Astrocyte of the spinal cord (primary cell): ENCODE data around the gene TMEM187.
"Not testable (repeated sequence)": the region's sequence is repeated elsewhere in the genome, so short reads cannot be mapped to it uniquely, and the experiment has no call there.

Source experiments
- DNase-seq: peaks from one replicate; pipeline ENCODE4 v3.0.0; 2011; ENCODE audit warnings: low read depth, low spot score
- H3K4me3 ChIP-seq: 2 replicates; pipeline ENCODE4 v1.5.1; 2011; ENCODE audit warnings: low read depth, mild to moderate bottlenecking, low read length, moderate library complexity
- in situ Hi-C: cut with HindIII; loops from 2 replicates; pipeline ENCODE4 v1.10.0; 2017; ENCODE audit warnings: low sequenced_read_pairs
- TF ChIP-seq, protein P1 (sequence below): IDR thresholded peaks from 2 replicates; pipeline ENCODE4 v1.5.1; 2012; ENCODE audit warnings: low read depth, mild to moderate bottlenecking, low read length, inconsistent platforms

TMEM187 gene

DNA sequence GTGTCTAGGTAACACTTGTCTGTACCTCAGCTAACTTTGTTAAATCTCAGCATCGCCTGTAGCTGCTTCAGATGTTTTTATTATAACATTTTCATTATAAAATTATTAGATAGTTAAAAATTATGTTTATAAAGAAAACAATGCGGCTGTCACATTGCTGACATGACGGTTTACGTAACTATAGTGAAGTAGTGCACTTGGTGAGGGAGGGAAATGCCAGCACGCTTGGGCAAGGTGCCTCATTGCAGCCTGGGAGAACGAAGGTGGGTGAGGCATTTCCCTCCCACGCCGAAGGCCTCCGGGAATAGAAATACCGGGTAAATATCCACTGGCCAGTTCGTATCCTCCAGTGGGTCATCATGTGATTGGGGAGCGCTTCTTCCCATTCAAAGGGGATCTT, 15.9 kb downstream of the TMEM187 start:
- DNase-seq = no peak
- in situ Hi-C loops = no loop called here
- no peak overlapping the region for H3K4me3 ChIP-seq
- TF ChIP-seq, protein P1, sequence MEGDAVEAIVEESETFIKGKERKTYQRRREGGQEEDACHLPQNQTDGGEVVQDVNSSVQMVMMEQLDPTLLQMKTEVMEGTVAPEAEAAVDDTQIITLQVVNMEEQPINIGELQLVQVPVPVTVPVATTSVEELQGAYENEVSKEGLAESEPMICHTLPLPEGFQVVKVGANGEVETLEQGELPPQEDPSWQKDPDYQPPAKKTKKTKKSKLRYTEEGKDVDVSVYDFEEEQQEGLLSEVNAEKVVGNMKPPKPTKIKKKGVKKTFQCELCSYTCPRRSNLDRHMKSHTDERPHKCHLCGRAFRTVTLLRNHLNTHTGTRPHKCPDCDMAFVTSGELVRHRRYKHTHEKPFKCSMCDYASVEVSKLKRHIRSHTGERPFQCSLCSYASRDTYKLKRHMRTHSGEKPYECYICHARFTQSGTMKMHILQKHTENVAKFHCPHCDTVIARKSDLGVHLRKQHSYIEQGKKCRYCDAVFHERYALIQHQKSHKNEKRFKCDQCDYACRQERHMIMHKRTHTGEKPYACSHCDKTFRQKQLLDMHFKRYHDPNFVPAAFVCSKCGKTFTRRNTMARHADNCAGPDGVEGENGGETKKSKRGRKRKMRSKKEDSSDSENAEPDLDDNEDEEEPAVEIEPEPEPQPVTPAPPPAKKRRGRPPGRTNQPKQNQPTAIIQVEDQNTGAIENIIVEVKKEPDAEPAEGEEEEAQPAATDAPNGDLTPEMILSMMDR = no peak

DNA sequence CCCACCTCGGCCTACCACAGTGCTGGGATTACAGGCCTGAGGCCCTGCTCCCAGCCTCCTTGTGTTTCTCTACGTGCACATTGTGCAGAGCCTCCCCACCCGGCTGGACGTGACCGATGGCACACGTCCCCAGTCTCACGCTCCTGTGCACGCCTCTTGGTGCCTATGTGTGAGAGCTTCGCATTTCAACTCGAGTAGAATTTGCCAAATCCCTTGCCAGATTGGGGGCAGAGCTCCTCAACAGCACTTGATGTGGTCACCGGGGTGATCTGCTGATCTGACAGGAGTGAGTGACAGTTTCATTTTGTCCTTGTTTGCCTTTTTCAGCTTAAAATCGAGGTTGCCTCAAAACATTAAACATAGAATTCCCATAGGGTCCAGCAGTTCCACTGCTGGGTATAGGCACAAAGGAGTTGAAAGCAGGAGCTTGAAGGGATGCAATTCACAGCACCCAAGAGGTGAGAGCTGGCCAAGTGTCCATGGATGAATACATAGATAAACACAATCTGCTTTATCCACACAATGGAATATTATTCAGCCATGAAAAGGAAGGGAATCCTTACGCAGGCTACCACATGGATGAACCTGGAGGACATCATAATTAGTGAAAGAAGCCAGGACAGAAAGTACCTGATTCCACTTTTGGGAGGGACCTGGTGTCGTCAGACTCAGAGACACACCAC, 17.6 kb downstream of the TMEM187 start:
- H3K4me3 ChIP-seq = no peak overlapping the region
- DNase-seq = no peak
- TF ChIP-seq, protein P1 = no peak
- in situ Hi-C loops = no loop called here

DNA sequence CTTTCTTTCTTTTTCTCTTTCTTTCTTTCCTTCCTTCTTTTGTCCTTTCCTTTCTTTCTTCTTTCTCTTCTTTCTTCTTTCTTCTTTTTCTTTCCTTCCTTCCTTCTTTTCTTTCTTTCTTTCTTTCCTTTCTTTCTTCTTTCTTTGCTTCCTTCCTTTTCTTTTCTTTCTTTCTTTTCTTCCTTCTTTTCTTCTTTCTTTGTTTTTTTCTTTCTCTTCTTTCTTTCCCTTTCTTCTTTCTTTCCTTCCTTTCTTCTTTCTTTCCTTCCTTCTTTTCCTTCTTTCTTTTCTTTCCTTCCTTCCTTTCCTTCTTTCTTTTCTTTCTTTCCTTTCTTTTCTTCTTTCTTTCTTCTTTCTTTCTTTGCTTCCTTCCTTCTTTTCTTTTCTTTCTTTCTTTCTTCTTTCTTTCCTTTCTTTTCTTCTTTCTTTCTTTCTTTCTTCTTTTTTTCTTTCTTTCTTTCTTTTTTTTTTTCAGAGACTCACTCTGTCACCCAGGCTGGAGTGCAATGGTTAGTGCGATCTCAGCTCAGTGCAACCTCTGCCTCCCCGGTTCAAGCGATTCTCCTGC, 18.5 kb downstream of the TMEM187 start:
- DNase-seq = no peak
- no peak overlapping the region for H3K4me3 ChIP-seq
- TF ChIP-seq, protein P1 = no peak
- in situ Hi-C loops = no loop called here

DNA sequence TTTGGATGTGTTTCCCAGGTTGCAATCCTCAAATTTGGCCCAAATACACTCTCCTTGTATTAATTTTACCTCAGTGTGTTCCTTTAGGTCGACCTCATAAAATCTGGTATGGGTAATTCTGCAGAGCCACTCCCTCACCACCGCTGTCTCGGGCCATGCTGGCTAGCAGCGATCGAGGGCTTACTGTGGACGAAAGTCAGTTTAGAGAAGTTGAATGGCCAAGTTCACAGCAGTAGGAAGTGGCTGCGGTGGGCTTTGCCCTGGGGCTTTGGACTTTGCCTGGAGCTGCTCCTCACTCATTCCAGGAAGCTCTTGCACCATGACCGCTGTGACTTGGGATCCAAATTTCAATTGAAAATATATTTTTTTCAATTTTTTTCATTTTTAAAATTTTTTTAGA, 19.6 kb downstream of the TMEM187 start:
- DNase-seq = no peak
- H3K4me3 ChIP-seq = no peak overlapping the region
- in situ Hi-C loops = no loop called here
- TF ChIP-seq, protein P1 = no peak

DNA sequence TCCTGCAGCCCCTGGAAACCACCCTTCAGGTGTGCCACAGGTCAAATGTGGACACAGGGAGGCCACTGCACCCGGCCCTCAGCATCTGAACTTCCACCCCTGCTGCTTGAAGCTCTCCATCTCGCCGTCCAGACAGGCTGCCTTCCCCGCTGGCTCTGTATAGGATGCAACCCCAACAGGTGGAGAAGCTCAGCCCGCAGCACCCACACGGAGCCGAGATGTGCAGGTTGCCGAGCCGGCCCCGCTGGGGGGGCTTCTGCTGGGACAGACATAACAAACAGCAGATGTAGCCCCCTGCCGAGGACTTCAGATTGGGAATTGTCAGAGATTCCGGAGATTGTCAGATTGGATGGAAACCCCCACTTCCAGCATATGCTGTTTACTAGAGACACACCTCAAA, 20.5 kb downstream of the TMEM187 start:
- in situ Hi-C loops = no loop called here
- TF ChIP-seq, protein P1 = no peak
- H3K4me3 ChIP-seq = no peak overlapping the region
- no peak for DNase-seq

DNA sequence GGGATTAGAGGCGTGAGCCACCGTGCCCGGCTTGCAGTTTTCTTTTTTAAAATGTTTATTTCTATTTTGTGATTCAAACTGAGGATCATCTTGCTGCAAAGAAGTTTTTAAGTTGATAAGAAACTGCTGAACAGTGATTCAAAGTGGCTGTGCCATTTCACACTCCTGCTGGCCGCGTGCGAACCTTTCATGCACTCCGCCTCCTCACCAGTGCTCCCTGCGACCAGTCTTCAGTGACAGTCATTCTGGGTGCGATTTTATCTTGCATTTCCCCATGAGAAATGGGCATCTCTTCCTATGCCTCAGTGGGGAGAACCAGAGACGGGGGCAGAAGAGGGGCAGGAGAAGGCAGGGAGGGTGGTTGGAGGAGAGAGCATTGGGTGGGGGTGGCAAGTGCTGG, 21.4 kb downstream of the TMEM187 start:
- in situ Hi-C loops = no loop called here
- TF ChIP-seq, protein P1 = no peak
- no peak overlapping the region for H3K4me3 ChIP-seq
- no peak for DNase-seq

DNA sequence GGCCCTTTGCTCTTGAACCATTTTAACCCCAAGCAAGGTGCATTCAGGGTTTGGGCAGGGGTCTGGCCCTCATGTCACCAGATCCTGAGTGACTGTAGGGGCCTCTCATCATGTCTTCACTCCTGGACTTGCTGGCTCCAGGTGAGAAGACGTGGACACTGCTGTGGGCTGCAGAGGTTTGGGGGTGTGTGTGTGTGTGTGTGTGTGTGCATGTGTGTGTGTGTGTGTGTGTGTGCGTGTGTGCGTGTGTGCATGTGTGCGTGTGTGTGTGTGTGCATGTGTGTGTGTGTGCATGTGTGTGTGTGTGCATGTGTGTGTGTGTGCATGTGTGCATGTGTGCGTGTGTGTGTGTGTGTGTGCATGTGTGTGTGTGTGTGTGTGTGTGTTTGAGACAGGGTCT, 21.8 kb downstream of the TMEM187 start:
- in situ Hi-C loops = not testable (repeated sequence)

More for the DNA sequence above, 21.8 kb downstream of the TMEM187 start:
- H3K4me3 ChIP-seq, DNase-seq: not testable (repeated sequence)
